Thymus (tissue), 14 donors: ENCODE results near the gene HLA-E. TPM values are rescaled to one million over a fixed set of nuclear protein-coding genes. Genes with fewer than 3 reads are reported as not detected.

Experiments used
- DNase-seq, 9 donors: peaks; one replicate each; pipeline ENCODE4 v3.0.0-alpha.2; 2013; ENCODE audit warnings: low spot score in 9 of 9, low read depth in 6 of 9, missing footprints in 1 of 9
- H3K27ac ChIP-seq, 2 donors: one replicate each; pipeline ENCODE4 v1.5.1; 2013; ENCODE audit warnings: control low read depth in 1 of 2, low read depth in 1 of 2, low read length in 1 of 2, mild to moderate bottlenecking in 1 of 2, moderate library complexity in 1 of 2
- H3K27me3 ChIP-seq, 2 donors: one replicate each; pipeline ENCODE4 v1.5.1; 2013; ENCODE audit warnings: low read length in 1 of 2; ENCODE audit not compliant: control insufficient read depth in 2 of 2, insufficient read depth in 1 of 2
- H3K36me3 ChIP-seq, 2 donors: one replicate each; pipeline ENCODE4 v1.5.1; 2013; ENCODE audit warnings: low read length in 1 of 2, mild to moderate bottlenecking in 1 of 2, moderate library complexity in 1 of 2; ENCODE audit not compliant: control insufficient read depth in 2 of 2, insufficient read depth in 2 of 2
- H3K4me1 ChIP-seq, 2 donors: one replicate each; pipeline ENCODE4 v1.5.1; 2013; ENCODE audit warnings: low read length in 2 of 2; ENCODE audit not compliant: control insufficient read depth in 2 of 2, insufficient read depth in 2 of 2
- H3K4me3 ChIP-seq, 2 donors: one replicate each; pipeline ENCODE4 v1.5.1; 2013; ENCODE audit warnings: low read length in 2 of 2, control low read depth in 1 of 2, mild to moderate bottlenecking in 1 of 2
- H3K9me3 ChIP-seq, 2 donors: one replicate each; pipeline ENCODE4 v1.5.1; 2013; ENCODE audit warnings: low read length in 1 of 2, mild to moderate bottlenecking in 1 of 2; ENCODE audit not compliant: control insufficient read depth in 2 of 2, insufficient read depth in 1 of 2
- WGBS: extraction: QIAGEN DNeasy Blood & Tissue Kit; methylation state at CpG from one replicate; pipeline ENCODE4 v1.1.7; 2013; 5-methylcytosine and 5-hydroxymethylcytosine counted together
- long read RNA-seq, 10 donors: transcript quantifications; one replicate each; lab custom pipeline, GENCODE V29; 2026
- polyA plus RNA-seq: library from polyadenylated mRNA; stranded (reverse); fragments of 200-250 nt; gene quantifications from one replicate; pipeline ENCODE4 v1.2.3, GENCODE V29; 2013
- total RNA-seq: library from RNA; stranded (reverse); fragments of 120-200 nt; gene quantifications from one replicate; pipeline ENCODE4 v1.2.4, GENCODE V29; 2013
- donor health status: healthy.

HLA-E gene
- total RNA-seq (303 TPM), polyA plus RNA-seq (531 TPM)
- long read RNA-seq, donor 1, transcript HLA-E-201 (8 exons, 2,601 nt), result major isoform, 8 of 9 reads
- long read RNA-seq, donor 1, partial matches to known transcripts, result 0 of 9 reads
- long read RNA-seq, donor 1, other reads (novel, unspliced or antisense), result 0 of 9 reads
- long read RNA-seq, donor 2, result 0 reads
- long read RNA-seq, donor 3, transcript HLA-E-201 (8 exons, 2,601 nt), result major isoform, 87 of 160 reads
- long read RNA-seq, donor 3, partial matches to known transcripts, result 64 of 160 reads
- long read RNA-seq, donor 3, other reads (novel, unspliced or antisense), result 6 of 160 reads
- long read RNA-seq, donor 4, transcript HLA-E-201 (8 exons, 2,601 nt), result major isoform, 39 of 109 reads
- long read RNA-seq, donor 4, partial matches to known transcripts, result 62 of 109 reads
- long read RNA-seq, donor 4, other reads (novel, unspliced or antisense), result 7 of 109 reads
- long read RNA-seq, donor 5, transcript HLA-E-201 (8 exons, 2,601 nt), result major isoform, 167 of 620 reads
- long read RNA-seq, donor 5, transcript HLA-E-202 (2 exons, 726 nt), result minor isoform, 8 of 620 reads
- long read RNA-seq, donor 5, partial matches to known transcripts, result 408 of 620 reads
- long read RNA-seq, donor 5, other reads (novel, unspliced or antisense), result 37 of 620 reads
- long read RNA-seq, donor 6, transcript HLA-E-201 (8 exons, 2,601 nt), result major isoform, 100 of 179 reads
- long read RNA-seq, donor 6, partial matches to known transcripts, result 71 of 179 reads
- long read RNA-seq, donor 6, other reads (novel, unspliced or antisense), result 5 of 179 reads
- long read RNA-seq, donor 7, transcript HLA-E-201 (8 exons, 2,601 nt), result major isoform, 45 of 117 reads
- long read RNA-seq, donor 7, transcript HLA-E-202 (2 exons, 726 nt), result minor isoform, 7 of 117 reads
- long read RNA-seq, donor 7, partial matches to known transcripts, result 59 of 117 reads
- long read RNA-seq, donor 7, other reads (novel, unspliced or antisense), result 6 of 117 reads
- long read RNA-seq, donor 8, transcript HLA-E-201 (8 exons, 2,601 nt), result major isoform, 24 of 49 reads
- long read RNA-seq, donor 8, partial matches to known transcripts, result 13 of 49 reads
- long read RNA-seq, donor 8, other reads (novel, unspliced or antisense), result 9 of 49 reads
- long read RNA-seq, donor 9, transcript HLA-E-202 (2 exons, 726 nt), result minor isoform, 6 of 58 reads
- long read RNA-seq, donor 9, transcript HLA-E-201 (8 exons, 2,601 nt), result major isoform, 32 of 58 reads
- long read RNA-seq, donor 9, partial matches to known transcripts, result 11 of 58 reads
- long read RNA-seq, donor 9, other reads (novel, unspliced or antisense), result 8 of 58 reads
- long read RNA-seq, donor 10, transcript HLA-E-201 (8 exons, 2,601 nt), result major isoform, 51 of 111 reads
- long read RNA-seq, donor 10, partial matches to known transcripts, result 50 of 111 reads
- long read RNA-seq, donor 10, other reads (novel, unspliced or antisense), result 8 of 111 reads

- Histone ChIP-seq H3K4me3 (peak within 1 kb of the TSS; percentile 77 to 88), H3K27ac (peak within 1 kb of the TSS; percentile 97 to 99), H3K27me3 (peaks cover 0 to 3% of the 10 kb centered on the region in 2 donors), H3K4me1 (peaks cover 9 to 32% of the 10 kb centered on the region in 2 donors), H3K9me3 (peaks cover 0 to 5% of the 10 kb centered on the region in 2 donors), H3K36me3 (peaks cover 30 to 41% of the 10 kb centered on the region in 2 donors)
- DNase-seq, result peak; percentile 92 to 100 (median 99)
- WGBS, result 6% methylated on average over 68 of the region's 68 CpGs
Measured at GRCh38 chr6:30489081-30490025, at the start of gene HLA-E. TSS of gene HLA-E (plus strand) at chr6:30489509. CDS start at chr6:30489532, 23 bp downstream.

GRCh38 chr6:30441171-30441570 lies 48.1 kb upstream of the HLA-E start:
- no peak for DNase-seq
- Histone ChIP-seq H3K4me3 (no peak overlapping the region), H3K9me3 (no peaks in the 10 kb centered on the region), H3K4me1 (no peaks in the 10 kb centered on the region), H3K36me3 (no peaks in the 10 kb centered on the region), H3K27ac (no peak overlapping the region), H3K27me3 (peaks cover 20 to 78% of the 10 kb centered on the region in 2 donors)
- WGBS, result 67% methylated on average over 3 of the region's 3 CpGs

DNA sequence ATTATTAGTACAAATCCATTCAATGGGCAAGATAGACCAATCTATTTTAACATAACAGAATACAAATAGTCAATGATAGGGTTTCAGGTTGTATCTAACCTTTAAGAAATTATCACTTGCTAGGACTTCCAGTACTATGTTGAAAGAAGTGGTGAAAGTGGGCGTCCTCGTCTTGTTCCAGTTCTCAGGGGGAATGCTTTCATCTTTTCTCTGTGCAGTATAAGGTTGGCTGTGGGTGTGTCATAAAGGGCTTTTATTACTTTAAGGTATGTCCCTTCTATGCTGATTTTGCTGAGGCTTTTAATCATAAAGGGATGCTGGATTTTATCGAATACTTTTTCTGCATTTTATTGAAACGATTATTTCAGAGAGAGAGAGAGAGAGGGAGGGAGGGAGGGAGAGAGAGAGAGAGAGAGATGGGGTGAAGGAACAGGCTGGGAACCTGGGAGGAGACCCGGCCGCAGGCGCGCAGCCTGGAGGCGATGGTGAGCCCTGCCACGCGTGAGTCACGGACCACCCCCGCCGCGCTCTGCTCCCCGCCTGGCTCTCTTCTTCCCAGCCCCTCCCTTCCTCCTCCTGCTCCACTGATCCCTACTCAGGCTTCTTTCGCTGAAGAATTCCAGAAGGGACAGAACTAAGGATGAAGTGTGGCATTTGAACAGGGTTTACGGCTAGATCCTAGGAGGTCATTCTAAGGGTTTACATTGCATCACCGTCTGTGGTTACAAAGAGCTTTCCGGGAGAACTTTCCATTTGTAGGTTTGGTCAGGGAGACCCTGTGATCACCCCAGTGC lies 45.5 kb upstream of the HLA-E start:
- no peak for DNase-seq
- no peaks in the 10 kb centered on the region for H3K4me1 ChIP-seq
- H3K27me3 ChIP-seq, result peaks cover 38 to 90% of the 10 kb centered on the region in 2 donors
- WGBS, result 16% methylated on average over 20 of the region's 20 CpGs
- no peak overlapping the region for H3K4me3 ChIP-seq
- H3K9me3 ChIP-seq, result no peaks in the 10 kb centered on the region
- no peak overlapping the region for H3K27ac ChIP-seq
- no peaks in the 10 kb centered on the region for H3K36me3 ChIP-seq

- Histone ChIP-seq H3K4me1 (peaks cover 0 to 2% of the 10 kb centered on the region in 2 donors), H3K4me3 (no peak overlapping the region), H3K27ac (no peak overlapping the region), H3K9me3 (no peaks in the 10 kb centered on the region), H3K27me3 (peaks cover 39 to 93% of the 10 kb centered on the region in 2 donors), H3K36me3 (no peaks in the 10 kb centered on the region)
- no peak for DNase-seq
- WGBS, result 45% methylated on average over 8 of the region's 8 CpGs
Measured at GRCh38 chr6:30444451-30444742, 44.9 kb upstream of the HLA-E start.

GRCh38 chr6:30446259-30446658 lies 43.0 kb upstream of the HLA-E start:
- peaks cover 0 to 2% of the 10 kb centered on the region in 2 donors for H3K9me3 ChIP-seq
- whole genome bisulfite sequencing, result 27% methylated on average over 2 of the region's 2 CpGs
- no peak overlapping the region for H3K4me3 ChIP-seq
- H3K27ac ChIP-seq, result no peak overlapping the region
- no peak for DNase-seq
- H3K27me3 ChIP-seq, result peaks cover 39 to 97% of the 10 kb centered on the region in 2 donors
- peaks cover 6 to 20% of the 10 kb centered on the region in 2 donors for H3K4me1 ChIP-seq
- no peaks in the 10 kb centered on the region for H3K36me3 ChIP-seq

DNA sequence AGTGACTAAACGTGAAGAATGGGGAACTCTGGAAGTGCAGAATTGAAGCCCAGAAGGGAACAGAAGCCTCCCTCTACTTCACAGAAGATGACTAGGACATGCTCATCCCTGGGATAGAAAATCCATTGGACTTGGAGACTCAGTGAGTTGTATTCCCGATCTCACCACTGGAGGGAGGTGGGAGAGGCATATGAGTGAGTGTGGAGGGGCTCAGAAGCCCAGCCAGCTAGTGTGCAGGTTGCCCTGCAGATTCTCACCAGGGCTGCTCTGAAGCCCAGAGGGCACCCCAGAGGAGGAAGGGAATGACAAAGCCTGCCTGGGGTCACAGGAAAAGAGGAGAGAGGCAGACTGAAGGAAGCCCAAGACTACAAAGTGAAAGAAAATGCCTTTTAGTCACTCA lies 42.1 kb upstream of the HLA-E start:
- Histone ChIP-seq H3K4me3 (no peak overlapping the region), H3K9me3 (peaks cover 0 to 6% of the 10 kb centered on the region in 2 donors), H3K4me1 (peaks cover 9 to 28% of the 10 kb centered on the region in 2 donors), H3K27ac (no peak overlapping the region), H3K27me3 (peaks cover 44 to 99% of the 10 kb centered on the region in 2 donors), H3K36me3 (no peaks in the 10 kb centered on the region)
- no peak for DNase-seq
- WGBS, result 3% methylated on average over 2 of the region's 2 CpGs

- DNase-seq, result no peak
- H3K9me3 ChIP-seq, result peaks cover 0 to 13% of the 10 kb centered on the region in 2 donors
- H3K27ac ChIP-seq, result no peak overlapping the region
- no peak overlapping the region for H3K4me3 ChIP-seq
- no peaks in the 10 kb centered on the region for H3K36me3 ChIP-seq
- 6% methylated on average over 9 of the region's 9 CpGs for WGBS
- H3K4me1 ChIP-seq, result peaks cover 9 to 35% of the 10 kb centered on the region in 2 donors
- H3K27me3 ChIP-seq, result peaks cover 47 to 96% of the 10 kb centered on the region in 2 donors
Measured at GRCh38 chr6:30450548-30450908, 38.8 kb upstream of the HLA-E start.
